GM12873 (cell line): ENCODE data around the gene VTI1A.

ENCODE experiments used
- CTCF ChIP-seq: IDR thresholded peaks from 2 replicates; pipeline ENCODE4 v1.5.1; 2012; ENCODE audit warnings: low read depth, mild to moderate bottlenecking, moderate library complexity, low read length, control low read depth; ENCODE audit not compliant: insufficient read depth; ENCODE audit errors: missing control alignments

Gene VTI1A

DNA sequence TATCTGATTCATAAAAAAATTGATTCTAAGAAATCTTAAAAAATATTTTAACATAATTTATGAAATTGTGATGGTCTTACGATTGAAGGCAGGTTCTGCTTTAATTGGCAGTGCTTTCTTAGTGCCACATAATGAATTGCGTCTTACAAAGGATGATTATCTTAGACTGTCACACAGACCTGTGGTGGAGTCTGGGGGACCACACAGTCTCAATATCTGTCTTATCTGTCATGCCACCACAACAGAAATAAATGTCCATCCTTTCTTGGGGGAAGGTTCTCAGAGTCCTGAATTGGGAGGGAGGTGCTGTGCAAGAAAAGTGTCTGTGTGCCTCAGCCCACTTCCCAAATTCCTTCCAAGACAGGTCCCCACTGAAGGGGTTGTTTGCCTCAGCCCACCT, 34.3 kb upstream of the VTI1A start:
- TF ChIP-seq CTCF, result no peak

DNA sequence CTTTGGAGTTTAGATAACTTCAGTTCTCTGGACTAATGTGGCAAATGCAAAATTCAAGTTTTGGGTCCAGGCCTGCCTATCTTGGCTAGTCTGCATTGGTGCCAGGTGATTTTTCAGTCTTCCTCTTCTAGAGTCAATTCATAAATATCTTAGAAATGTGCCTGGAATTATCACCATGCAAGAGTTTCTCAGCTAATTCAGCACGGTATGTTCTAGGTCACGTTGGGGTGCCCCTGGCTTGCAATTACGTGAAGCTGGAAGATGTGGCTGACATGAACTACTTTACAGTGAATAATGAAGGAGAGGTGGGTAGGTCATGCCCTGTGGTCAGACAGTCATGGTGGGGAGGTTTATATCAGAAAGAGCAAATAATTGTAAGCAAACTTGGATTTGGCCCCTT, 25.3 kb upstream of the VTI1A start:
- TF ChIP-seq CTCF, result no peak

GRCh38 chr10:112424651-112425050, 22.4 kb upstream of the VTI1A start:
- no peak for TF ChIP-seq CTCF

DNA sequence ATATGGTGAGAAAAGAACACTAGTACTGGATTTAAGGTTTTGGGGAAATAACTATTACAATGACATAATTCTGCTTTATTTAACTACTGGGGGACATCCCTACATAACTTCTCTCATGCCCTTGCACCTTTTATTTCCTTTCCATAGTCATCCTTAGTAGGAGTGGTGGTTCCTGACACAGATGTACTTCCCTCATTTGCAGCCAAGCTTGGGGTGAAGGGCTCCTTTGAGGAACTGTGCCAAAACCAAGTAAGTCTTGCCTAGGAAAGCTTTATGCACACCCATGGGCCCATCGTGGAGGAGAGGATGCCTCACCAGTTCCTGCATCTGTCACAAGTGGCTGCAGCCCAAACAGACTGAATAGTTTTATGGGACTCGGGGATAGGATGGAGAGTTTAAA, 20.9 kb upstream of the VTI1A start:
- TF ChIP-seq CTCF, result no peak

GRCh38 chr10:112429147-112429546, 17.9 kb upstream of the VTI1A start:
- no peak for TF ChIP-seq CTCF

- TF ChIP-seq CTCF, result no peak
Observed at GRCh38 chr10:112429654-112430230, 17.3 kb upstream of the VTI1A start.

DNA sequence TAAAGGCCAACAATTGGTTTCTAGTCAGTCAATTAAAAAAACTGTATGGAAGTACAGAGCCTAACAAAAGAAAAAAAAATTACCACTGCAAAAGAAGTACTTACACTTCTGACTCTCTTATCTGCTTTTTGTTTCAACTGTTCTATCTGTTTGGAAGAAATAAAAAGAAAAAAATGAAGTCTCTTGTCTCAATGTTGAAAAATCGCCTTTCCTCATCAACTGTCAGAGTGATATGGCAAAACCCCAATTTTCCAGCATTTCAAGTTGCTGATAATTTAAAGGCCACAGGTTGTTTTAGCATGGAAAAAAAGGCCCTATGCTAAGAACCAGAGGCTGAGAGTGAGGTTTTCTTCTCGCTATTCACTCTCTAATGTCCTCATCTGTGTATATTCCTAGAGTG, 13.9 kb upstream of the VTI1A start:
- no peak for TF ChIP-seq CTCF
